ENCODE data around the gene TIGD1.

The TIGD1 gene

GRCh38 chr2:232550354-232551249 lies at the start of gene TIGD1, which contains the start of gene EIF4E2:
TIGD1 (minus strand) TSS chr2:232550557; CDS start chr2:232549882, 675 bp downstream.
EIF4E2 (plus strand) TSS chr2:232550689; CDS start chr2:232550725, 36 bp downstream.
- peak; percentile 88 to 91 for DNase-seq (ENCODE audit: low read depth in 2 of 2)

DNA sequence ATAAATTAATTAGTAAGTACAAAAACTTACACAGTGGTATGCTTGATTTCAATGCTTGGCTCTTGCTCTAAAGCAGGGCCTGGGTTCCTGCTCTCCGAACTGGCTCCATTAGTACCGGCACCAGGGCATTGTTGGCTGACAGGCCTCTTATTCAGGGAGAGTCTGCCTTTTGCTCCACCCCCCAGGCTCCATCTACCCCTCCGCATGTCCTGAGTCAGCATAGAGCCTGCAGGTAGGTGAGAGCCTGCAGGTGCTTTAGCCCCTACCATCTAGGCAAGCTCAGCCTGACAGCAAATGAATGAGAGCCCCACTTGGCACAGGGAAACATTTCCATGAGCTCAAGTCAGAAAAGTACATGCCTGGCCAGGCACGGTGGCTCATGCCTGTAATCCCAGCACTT lies 47.9 kb upstream of the TIGD1 start:
- DNase-seq (ENCODE audit: low read depth in 2 of 2): no peak

GRCh38 chr2:232597362-232598079 lies 47.2 kb upstream of the TIGD1 start:
- DNase-seq (ENCODE audit: low read depth in 2 of 2): no peak

DNA sequence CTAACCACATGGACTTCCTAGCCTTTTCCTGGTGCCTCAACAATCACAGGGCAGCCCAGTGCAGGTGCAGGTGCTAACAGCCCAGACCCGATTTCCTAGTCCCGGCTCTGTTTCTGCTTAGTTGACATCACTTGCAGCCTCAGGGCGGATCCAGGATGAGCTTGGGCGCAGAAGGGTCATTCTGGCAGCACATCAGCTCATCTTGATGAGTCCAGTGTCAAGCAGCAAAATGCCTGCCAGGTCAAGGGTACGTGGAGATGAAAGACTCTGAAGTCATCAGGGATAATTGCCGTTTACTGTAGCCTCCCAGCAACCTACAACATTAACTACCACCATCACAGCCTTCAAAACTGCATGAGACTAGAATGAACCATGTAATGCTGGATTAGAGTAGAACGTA lies 43.6 kb upstream of the TIGD1 start:
- no peak for DNase-seq (ENCODE audit: low read depth in 2 of 2)

- DNase-seq (ENCODE audit: low read depth in 2 of 2): no peak
Observed at GRCh38 chr2:232592772-232593395, 42.5 kb upstream of the TIGD1 start.

DNA sequence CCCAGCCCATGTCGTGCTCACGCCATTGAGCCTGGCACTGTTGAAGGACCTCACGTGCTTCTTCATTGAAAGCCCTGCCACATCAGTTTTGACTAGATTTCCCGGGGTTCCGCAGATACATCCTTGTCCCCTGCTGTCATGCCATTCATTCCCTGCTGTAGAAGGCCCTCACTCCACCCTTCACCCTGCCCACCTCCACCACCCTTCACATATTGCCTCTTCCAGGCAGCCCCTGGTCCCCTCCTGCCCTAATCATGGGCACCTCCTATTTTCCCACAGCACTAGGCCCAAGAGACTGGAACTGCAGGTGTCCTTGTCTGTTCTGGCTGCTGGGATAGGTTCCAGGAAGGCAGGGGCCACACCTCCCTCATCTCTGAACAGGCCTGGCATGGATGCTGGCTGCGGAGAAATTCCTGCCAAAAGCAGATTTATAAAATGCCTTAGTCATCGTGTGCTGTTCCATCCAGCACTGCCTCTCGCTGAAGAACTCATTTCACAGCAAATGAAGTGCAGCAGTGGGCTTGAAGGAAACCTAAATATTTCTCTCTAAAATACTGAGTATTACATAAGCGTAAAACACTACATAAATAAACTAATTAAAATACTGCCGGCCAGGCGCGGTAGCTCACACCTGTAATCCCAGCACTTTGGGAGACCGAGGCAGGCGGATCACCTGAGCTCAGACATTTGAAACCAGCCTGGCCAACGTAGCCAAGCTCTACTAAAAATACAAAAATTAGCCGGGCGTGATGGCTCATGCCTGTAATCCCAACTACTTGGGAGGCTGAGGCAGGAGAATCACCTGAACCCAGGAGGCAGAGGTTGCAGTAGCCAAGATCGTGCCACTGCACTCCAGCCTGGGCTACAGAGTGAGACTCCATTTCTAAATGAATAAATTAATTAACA lies 38.6 kb upstream of the TIGD1 start:
- no peak for DNase-seq (ENCODE audit: low read depth in 2 of 2)

- DNase-seq (ENCODE audit: low read depth in 2 of 2): no peak
Observed at GRCh38 chr2:232588031-232588430, 37.7 kb upstream of the TIGD1 start.

DNA sequence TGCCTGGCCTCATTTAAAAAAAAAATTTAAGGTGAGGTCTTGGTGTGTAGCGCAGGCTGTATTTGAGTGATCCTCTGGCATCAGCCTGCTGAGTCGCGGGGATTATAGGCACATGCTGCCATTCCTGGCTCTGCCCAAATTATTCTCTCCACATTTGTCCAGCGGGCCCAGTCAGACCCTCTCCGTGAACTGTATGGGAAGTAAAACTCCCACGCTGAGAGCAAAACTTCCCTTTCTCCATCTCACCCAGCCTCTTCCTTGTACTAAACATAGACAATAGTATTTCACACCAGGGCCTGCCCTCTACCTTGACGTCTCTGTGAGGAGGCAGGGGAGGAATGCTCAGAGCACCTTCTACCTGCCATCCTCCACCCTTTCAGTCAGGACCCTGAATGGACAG lies 37.2 kb upstream of the TIGD1 start:
- DNase-seq (ENCODE audit: low read depth in 2 of 2): no peak

DNA sequence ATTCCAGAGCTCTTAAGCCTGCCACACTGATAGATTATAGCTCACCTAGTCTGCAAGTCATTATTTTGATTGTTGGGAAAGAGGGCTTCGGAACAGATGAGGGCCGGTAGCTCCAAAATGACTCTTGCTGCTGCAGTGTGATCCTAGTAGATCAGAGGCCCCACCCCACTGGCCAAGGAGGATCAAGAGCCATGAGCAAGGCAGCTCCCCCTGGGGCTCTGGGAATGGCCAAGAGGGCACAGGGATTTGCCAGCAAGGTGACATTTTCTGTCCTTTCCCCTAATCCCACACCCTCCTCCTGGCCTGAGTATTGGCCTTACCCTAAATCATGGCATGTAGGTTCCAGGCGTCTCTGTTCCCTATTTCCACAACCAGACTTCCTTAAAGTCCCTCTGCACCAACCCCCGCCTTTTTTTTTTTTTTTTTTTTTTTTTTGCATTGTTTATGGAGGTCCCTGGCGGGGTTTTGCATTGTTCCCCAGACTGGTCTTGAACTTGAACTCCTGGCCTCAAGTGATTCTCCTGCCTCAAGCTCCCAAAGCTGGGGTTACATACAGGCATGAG lies 36.7 kb upstream of the TIGD1 start:
- DNase-seq (ENCODE audit: low read depth in 2 of 2): no peak

GRCh38 chr2:232584238-232584637 lies 33.9 kb upstream of the TIGD1 start:
- no peak for DNase-seq (ENCODE audit: low read depth in 2 of 2)

DNA sequence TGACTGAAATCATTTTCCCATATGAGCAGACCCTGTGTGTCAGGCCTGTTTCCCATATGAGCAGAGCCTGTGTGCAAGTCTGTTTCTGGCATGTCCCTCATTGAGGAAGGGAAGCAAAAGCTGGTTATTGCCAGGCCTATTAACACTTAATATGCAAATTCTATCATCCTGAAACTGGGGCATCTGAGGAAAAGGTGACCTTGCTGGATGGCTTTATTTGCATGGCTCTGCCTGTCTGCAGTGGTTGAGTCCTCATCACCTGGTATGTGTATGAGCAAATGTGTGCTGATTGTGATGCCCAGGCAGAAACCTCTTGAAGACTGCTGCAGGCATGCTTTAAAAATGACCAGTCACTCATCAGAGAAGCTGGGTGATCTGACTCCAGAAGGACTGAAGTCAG lies 31.4 kb upstream of the TIGD1 start:
- DNase-seq (ENCODE audit: low read depth in 2 of 2): no peak

DNA sequence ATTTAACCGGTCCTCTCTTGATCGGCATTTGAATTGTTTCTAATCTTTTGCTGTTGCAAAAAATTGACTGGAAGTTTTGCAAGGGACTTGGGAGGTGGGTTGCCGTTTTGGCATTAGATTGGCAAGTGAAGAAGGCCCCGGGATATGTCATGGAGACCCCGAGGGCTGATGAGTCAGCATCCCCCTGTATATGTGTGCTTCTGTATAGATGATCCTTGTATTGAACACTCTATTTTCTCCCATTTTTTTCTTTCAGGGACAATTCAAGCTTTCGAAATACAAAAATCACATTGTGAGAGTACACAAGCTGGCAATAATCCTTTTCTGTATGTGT lies 30.3 kb upstream of the TIGD1 start:
- no peak for DNase-seq (ENCODE audit: low read depth in 2 of 2)

GRCh38 chr2:232578626-232579025 lies 28.3 kb upstream of the TIGD1 start:
- DNase-seq (ENCODE audit: low read depth in 2 of 2): no peak

- no peak for DNase-seq (ENCODE audit: low read depth in 2 of 2)
Observed at GRCh38 chr2:232577841-232578240, 27.5 kb upstream of the TIGD1 start.

DNA sequence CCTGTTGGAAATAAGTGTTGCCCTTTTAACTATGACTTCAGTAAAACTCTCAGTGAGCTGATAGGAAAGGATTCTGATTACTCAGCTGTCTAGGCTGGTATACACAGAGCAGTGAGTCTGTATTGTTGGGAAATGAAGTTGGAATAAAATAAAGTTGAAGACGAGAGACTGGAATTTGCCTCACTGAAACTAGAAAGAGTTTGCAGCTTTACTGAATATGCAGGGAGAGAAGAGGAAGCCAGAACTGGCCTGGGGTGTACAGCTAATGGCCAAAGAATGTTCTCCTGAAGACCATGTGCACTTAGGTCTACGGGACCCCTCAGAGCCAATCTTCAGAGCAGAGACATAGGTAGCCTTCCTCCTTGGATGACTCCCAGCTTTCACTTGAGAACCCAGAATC lies 26.6 kb upstream of the TIGD1 start:
- no peak for DNase-seq (ENCODE audit: low read depth in 2 of 2)

DNA sequence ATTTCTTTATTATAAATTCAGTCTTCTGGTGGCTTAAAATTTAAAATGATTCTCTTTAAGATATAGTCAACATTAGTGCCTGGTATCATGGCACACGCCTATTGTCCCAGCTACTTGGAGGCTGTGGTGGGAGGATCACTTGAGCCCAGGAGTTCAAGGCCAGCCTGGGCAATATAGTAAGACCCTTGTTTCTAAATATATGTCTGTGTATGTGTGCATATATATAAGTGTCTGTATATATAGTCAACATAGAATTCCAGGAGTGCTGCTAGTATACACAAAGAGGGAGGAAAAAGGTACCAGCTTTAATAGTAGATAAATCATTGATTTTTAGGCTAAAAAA lies 25.0 kb upstream of the TIGD1 start:
- no peak for DNase-seq (ENCODE audit: low read depth in 2 of 2)

GRCh38 chr2:232574674-232575403 lies 24.5 kb upstream of the TIGD1 start:
- DNase-seq (ENCODE audit: low read depth in 2 of 2): no peak

DNA sequence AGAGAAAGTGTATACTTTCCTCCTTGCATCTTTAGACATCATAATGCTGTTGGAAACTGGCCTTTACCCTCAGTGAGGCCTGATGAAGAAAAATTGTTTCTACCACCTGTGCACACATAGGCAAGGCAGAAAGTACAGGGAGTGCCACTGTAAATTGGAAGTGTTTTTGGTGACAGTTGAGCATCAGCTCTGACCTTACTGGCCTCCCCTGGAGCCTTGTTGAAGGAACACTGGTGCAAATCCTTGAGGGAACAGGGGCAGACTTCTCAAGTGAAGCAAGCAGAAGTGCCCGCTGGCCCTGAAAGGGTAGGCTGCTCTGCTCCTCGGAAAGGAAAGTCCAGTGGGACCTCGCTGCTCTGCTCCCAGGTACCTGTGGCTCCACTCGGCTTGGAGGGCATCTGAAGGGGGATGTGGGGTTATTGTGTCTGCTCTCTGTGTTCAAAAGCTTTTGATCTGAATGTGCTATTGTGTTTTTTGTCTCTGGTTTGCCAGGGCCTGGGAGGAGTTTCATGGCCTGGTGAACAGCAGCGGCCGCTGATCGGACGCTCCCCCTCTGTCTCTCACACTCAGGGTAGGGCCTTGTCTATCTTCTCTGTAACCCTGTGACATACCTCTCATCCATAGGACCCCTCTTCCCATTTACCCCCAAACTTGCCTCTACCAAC lies 23.5 kb upstream of the TIGD1 start:
- DNase-seq (ENCODE audit: low read depth in 2 of 2): no peak

DNA sequence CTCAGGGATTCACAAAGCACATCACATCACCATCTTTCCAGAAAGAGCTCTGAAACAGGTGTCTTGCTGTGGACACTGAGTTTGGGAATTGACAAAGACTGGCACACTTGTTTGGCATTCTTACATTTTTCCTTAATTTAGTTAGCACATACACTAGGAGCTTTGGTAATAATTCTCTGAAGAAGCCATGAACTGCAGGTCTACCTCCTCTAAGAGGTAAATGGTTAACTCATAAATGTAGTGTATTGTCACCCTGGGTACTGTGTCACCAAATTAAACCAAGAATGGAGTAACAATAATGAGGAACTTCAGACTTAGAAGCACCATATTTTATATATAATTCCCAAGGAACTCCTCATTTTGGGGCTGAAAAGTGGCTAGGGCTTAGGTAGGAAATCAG lies 22.7 kb upstream of the TIGD1 start:
- DNase-seq (ENCODE audit: low read depth in 2 of 2): no peak

GRCh38 chr2:232571026-232571474 lies 20.7 kb upstream of the TIGD1 start:
- DNase-seq (ENCODE audit: low read depth in 2 of 2): no peak
